Mesenchymal stem cell (in vitro differentiated cells and primary cell): ENCODE measurements around the gene PARD3B.

Experiments
- DNase-seq: peaks from one replicate; pipeline ENCODE4 v3.0.0-alpha.2; 2013
- H2AFZ ChIP-seq: one replicate; pipeline ENCODE4 v1.6.1; 2013; ENCODE audit warnings: low read depth, mild to moderate bottlenecking, control low read depth, inconsistent platforms, low read length, moderate library complexity
- H2AK5ac ChIP-seq: 2 replicates; pipeline ENCODE4 v1.6.1; 2013; ENCODE audit warnings: low read length, moderate library complexity, mild to moderate bottlenecking, inconsistent platforms; ENCODE audit not compliant: severe bottlenecking
- H2BK120ac ChIP-seq: one replicate; pipeline ENCODE4 v1.6.1; 2013; ENCODE audit warnings: low read depth, mild to moderate bottlenecking, inconsistent platforms, low read length, moderate library complexity
- H2BK12ac ChIP-seq, 2 experiments: one replicate each; pipeline ENCODE4 v1.6.1; 2013; ENCODE audit warnings: inconsistent platforms in 2 of 2, low read length in 2 of 2, mild to moderate bottlenecking in 2 of 2, moderate library complexity in 2 of 2, control low read depth in 1 of 2
- H2BK15ac ChIP-seq: one replicate; pipeline ENCODE4 v1.6.1; 2013; ENCODE audit warnings: mild to moderate bottlenecking, low read depth, inconsistent platforms; ENCODE audit not compliant: poor library complexity, severe bottlenecking
- H2BK5ac ChIP-seq: 2 replicates; pipeline ENCODE4 v1.6.1; 2013; ENCODE audit warnings: low read depth, mild to moderate bottlenecking, low read length, control low read depth, inconsistent platforms; ENCODE audit not compliant: poor library complexity, severe bottlenecking
- H3K14ac ChIP-seq, 2 experiments: one replicate each; pipeline ENCODE4 v1.6.1; 2013; ENCODE audit warnings: inconsistent platforms in 2 of 2, low read length in 2 of 2, control low read depth in 1 of 2, mild to moderate bottlenecking in 1 of 2, moderate library complexity in 1 of 2
- H3K18ac ChIP-seq, 2 experiments: one replicate each; pipeline ENCODE4 v1.6.1; 2013; ENCODE audit warnings: inconsistent platforms in 2 of 2, low read length in 2 of 2, control low read depth in 1 of 2, low read depth in 1 of 2, mild to moderate bottlenecking in 1 of 2
- H3K23ac ChIP-seq, 2 experiments: one replicate each; pipeline ENCODE4 v1.6.1; 2013; ENCODE audit warnings: inconsistent platforms in 2 of 2, low read length in 2 of 2, mild to moderate bottlenecking in 2 of 2, moderate library complexity in 2 of 2, control low read depth in 1 of 2
- H3K27ac ChIP-seq: 2 replicates; pipeline ENCODE4 v1.5.1; 2013; ENCODE audit warnings: mild to moderate bottlenecking, moderate library complexity, low read length, control low read depth, inconsistent platforms; ENCODE audit not compliant: poor library complexity, severe bottlenecking
- H3K27me3 ChIP-seq, 2 experiments: 2 replicates each; pipeline versions ENCODE4 v1.6.1 to v1.7.0; 2013; ENCODE audit warnings: low read length in 2 of 2, mild to moderate bottlenecking in 2 of 2, moderate library complexity in 2 of 2, control low read depth in 1 of 2, inconsistent platforms in 1 of 2; ENCODE audit not compliant: control insufficient read depth in 1 of 2, insufficient read depth in 1 of 2
- H3K36me3 ChIP-seq, 2 experiments: 2 replicates each; pipeline versions ENCODE4 v1.6.1 to v1.7.0; 2013; ENCODE audit warnings: low read length in 2 of 2, control low read depth in 1 of 2, inconsistent platforms in 1 of 2, low read depth in 1 of 2, mild to moderate bottlenecking in 1 of 2; ENCODE audit not compliant: insufficient read depth in 2 of 2, control insufficient read depth in 1 of 2
- H3K4ac ChIP-seq, 2 experiments: one replicate each; pipeline ENCODE4 v1.6.1; 2013; ENCODE audit warnings: inconsistent platforms in 2 of 2, low read length in 2 of 2, mild to moderate bottlenecking in 2 of 2, moderate library complexity in 2 of 2, control low read depth in 1 of 2, low read depth in 1 of 2
- H3K4me1 ChIP-seq: 2 replicates; pipeline ENCODE4 v1.6.1; 2013; ENCODE audit warnings: low read depth, low read length, control low read depth; ENCODE audit not compliant: control insufficient read depth, insufficient read depth
- H3K4me2 ChIP-seq: 2 replicates; pipeline ENCODE4 v1.6.1; 2013; ENCODE audit warnings: low read length, mild to moderate bottlenecking, inconsistent platforms; ENCODE audit not compliant: poor library complexity, severe bottlenecking
- H3K4me3 ChIP-seq, 2 experiments: 2 replicates each; pipeline versions ENCODE4 v1.5.1 to v1.7.0; 2013; ENCODE audit warnings: low read length in 2 of 2, mild to moderate bottlenecking in 2 of 2, control low read depth in 1 of 2, low read depth in 1 of 2; ENCODE audit not compliant: insufficient read depth in 1 of 2
- H3K79me1 ChIP-seq: replicated peaks from 2 replicates; pipeline ENCODE4 v1.6.1; 2013; ENCODE audit warnings: mild to moderate bottlenecking, control low read depth, low read length, inconsistent platforms; ENCODE audit not compliant: poor library complexity, severe bottlenecking
- H3K9ac ChIP-seq: 2 replicates; pipeline ENCODE4 v1.7.0; 2013; ENCODE audit warnings: mild to moderate bottlenecking, low read length, moderate library complexity
- H3K9me3 ChIP-seq: 2 replicates; pipeline ENCODE4 v1.7.0; 2013; ENCODE audit warnings: mild to moderate bottlenecking, low read length; ENCODE audit not compliant: control insufficient read depth
- H4K8ac ChIP-seq: one replicate; pipeline ENCODE4 v1.6.1; 2013; ENCODE audit warnings: inconsistent platforms, mild to moderate bottlenecking, low read length, moderate library complexity
- H4K91ac ChIP-seq: one replicate; pipeline ENCODE4 v1.6.1; 2013; ENCODE audit warnings: mild to moderate bottlenecking, low read length, inconsistent platforms
- WGBS: methylation state at CpG from one replicate; pipeline ENCODE4 v1.1.7; 2013; ENCODE audit warnings: mixed read lengths; 5-methylcytosine and 5-hydroxymethylcytosine counted together

The PARD3B gene

GRCh38 chr2:205076405-205076804 is 531.1 kb downstream of the PARD3B start:
- H3K4me1 ChIP-seq = no peaks in the 10 kb centered on the region
- no peak overlapping the region for H2BK120ac ChIP-seq
- H3K27me3 ChIP-seq = no peaks in the 10 kb centered on the region
- H3K4ac ChIP-seq = no peak overlapping the region
- no peak overlapping the region for H3K27ac ChIP-seq
- WGBS = 43% methylated on average over 1 of the region's 3 CpGs
- H3K4me2 ChIP-seq = no peak overlapping the region
- H2BK15ac ChIP-seq = no peak overlapping the region
- H3K23ac ChIP-seq = no peak overlapping the region
- no peak overlapping the region for H4K91ac ChIP-seq
- no peak for DNase-seq
- H2BK12ac ChIP-seq = peak overlapping the region in 1 of 2 experiments; percentile 24
- H3K4me3 ChIP-seq = no peak overlapping the region
- H3K9ac ChIP-seq = no peak overlapping the region
- no peak overlapping the region for H2BK5ac ChIP-seq
- H4K8ac ChIP-seq = no peak overlapping the region
- H3K36me3 ChIP-seq = no peaks in the 10 kb centered on the region
- H2AFZ ChIP-seq = no peak overlapping the region
- no peak overlapping the region for H2AK5ac ChIP-seq
- H3K79me1 ChIP-seq = no peaks in the 10 kb centered on the region
- no peak overlapping the region for H3K14ac ChIP-seq
- H3K9me3 ChIP-seq = no peaks in the 10 kb centered on the region
- no peak overlapping the region for H3K18ac ChIP-seq

- Histone ChIP-seq H4K91ac (no peak overlapping the region), H3K79me1 (no peaks in the 10 kb centered on the region), H3K18ac (no peak overlapping the region), H3K9me3 (no peaks in the 10 kb centered on the region), H2AFZ (no peak overlapping the region), H2BK120ac (no peak overlapping the region), H3K4me2 (no peak overlapping the region), H2BK12ac (no peak overlapping the region), H3K14ac (no peak overlapping the region), H3K4me3 (no peak overlapping the region), H3K9ac (no peak overlapping the region), H3K4ac (no peak overlapping the region), H3K27me3 (no peaks in the 10 kb centered on the region), H3K36me3 (no peaks in the 10 kb centered on the region), H2BK15ac (no peak overlapping the region), H2AK5ac (no peak overlapping the region), H3K27ac (no peak overlapping the region), H2BK5ac (no peak overlapping the region), H3K4me1 (no peaks in the 10 kb centered on the region), H3K23ac (no peak overlapping the region), H4K8ac (no peak overlapping the region)
- 100% methylated on average over 1 of the region's 3 CpGs for WGBS
- no peak for DNase-seq
Measured at GRCh38 chr2:205077159-205077558, 531.9 kb downstream of the PARD3B start.

GRCh38 chr2:205078762-205079161 is 533.5 kb downstream of the PARD3B start:
- 97% methylated on average over 4 of the region's 6 CpGs for WGBS
- H2BK5ac ChIP-seq = no peak overlapping the region

DNA sequence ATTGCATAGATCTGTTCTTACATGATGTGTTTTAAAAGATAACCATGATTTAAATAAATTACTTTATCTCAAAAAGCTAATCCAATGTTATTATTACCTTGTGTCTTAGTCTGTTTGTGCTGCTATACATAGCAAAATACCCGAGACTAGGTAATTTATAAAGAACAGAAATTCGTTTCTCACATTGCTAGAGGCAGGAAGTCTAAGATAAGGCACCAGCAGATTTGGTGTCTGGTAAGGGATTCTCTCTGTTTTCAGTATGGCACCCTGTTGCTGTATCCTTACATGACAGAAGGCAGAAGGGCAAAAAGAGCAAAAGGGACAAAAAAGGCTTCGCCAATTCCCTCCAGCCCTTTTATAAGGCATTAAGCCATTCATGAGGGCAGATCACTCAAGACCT is 533.9 kb downstream of the PARD3B start:
- Histone ChIP-seq H3K4me2 (no peak overlapping the region), H3K79me1 (no peaks in the 10 kb centered on the region), H3K36me3 (no peaks in the 10 kb centered on the region), H2AFZ (no peak overlapping the region), H4K8ac (no peak overlapping the region), H3K14ac (no peak overlapping the region), H2BK5ac (no peak overlapping the region), H3K9ac (no peak overlapping the region), H4K91ac (no peak overlapping the region), H2AK5ac (no peak overlapping the region), H2BK120ac (no peak overlapping the region), H3K18ac (no peak overlapping the region), H2BK15ac (no peak overlapping the region), H3K27ac (no peak overlapping the region), H3K9me3 (no peaks in the 10 kb centered on the region), H3K23ac (no peak overlapping the region), H3K4me3 (no peak overlapping the region), H3K4ac (no peak overlapping the region), H2BK12ac (no peak overlapping the region), H3K27me3 (no peaks in the 10 kb centered on the region), H3K4me1 (no peaks in the 10 kb centered on the region)
- DNase-seq = no peak
- 71% methylated on average over 3 of the region's 3 CpGs for WGBS

More at GRCh38 chr2:205078762-205079161, 533.5 kb downstream of the PARD3B start:
- Histone ChIP-seq H3K36me3 (no peaks in the 10 kb centered on the region), H2BK12ac (no peak overlapping the region), H3K9me3 (no peaks in the 10 kb centered on the region), H3K14ac (no peak overlapping the region), H3K79me1 (no peaks in the 10 kb centered on the region), H3K4me3 (no peak overlapping the region), H4K91ac (no peak overlapping the region), H3K4ac (no peak overlapping the region), H3K9ac (no peak overlapping the region), H3K27me3 (no peaks in the 10 kb centered on the region), H3K4me2 (no peak overlapping the region), H3K4me1 (no peaks in the 10 kb centered on the region), H3K18ac (no peak overlapping the region), H3K23ac (no peak overlapping the region), H2AK5ac (no peak overlapping the region), H3K27ac (no peak overlapping the region), H2BK120ac (no peak overlapping the region), H2BK15ac (no peak overlapping the region), H2AFZ (no peak overlapping the region), H4K8ac (no peak overlapping the region)
- DNase-seq = no peak
